Measurements from ENCODE around the gene TSHZ1.

- TF ChIP-seq CTCF (conservative IDR thresholded peaks at IDR 0.05; ENCODE audit: low read depth, low read length) (no peak), EZH2 (IDR thresholded peaks at IDR 0.05; ENCODE audit: low read length, unreplicated experiment) (no peak), EZH2phosphoT487 (IDR thresholded peaks at IDR 0.05; ENCODE audit: borderline replicate concordance, low read length) (no peak)
Measured at GRCh38 chr18:75198036-75198435, 12.6 kb upstream of the TSHZ1 start.

Data from PC-3 (cell line).